CD4-positive, alpha-beta memory T cell (primary cell): ENCODE results near the gene PSMA5. TPM values are rescaled to one million over a fixed set of nuclear protein-coding genes. Genes with fewer than 3 reads are reported as not detected.

Experiments used
- CTCF ChIA-PET: fragments of 350-600 bp; sonication (Branson Sonifier 250); formaldehyde crosslinking; loops from one replicate; lab custom pipeline; 2021; ENCODE audit warnings: inconsistent platforms; ENCODE audit not compliant: partially characterized antibody; lab: Charles Lee
- POLR2A ChIA-PET: fragments of 350-600 bp; sonication (Branson Sonifier 250); formaldehyde crosslinking; loops from one replicate; lab custom pipeline; 2021; ENCODE audit not compliant: partially characterized antibody; lab: Charles Lee
- DNase-seq, 5 donors: peaks; one replicate each; pipeline versions ENCODE4 v3.0.0 to v3.0.0-alpha.2; 2020 to 2022; ENCODE audit warnings: mixed read lengths in 1 of 5
- H3K27ac ChIP-seq: one replicate; pipeline ENCODE4 v1.7.0; 2013; ENCODE audit warnings: low read depth, low read length
- H3K27me3 ChIP-seq: 2 replicates; pipeline ENCODE4 v1.7.0; 2013; ENCODE audit warnings: mild to moderate bottlenecking, low read length, moderate library complexity; ENCODE audit not compliant: insufficient read depth
- H3K36me3 ChIP-seq: 2 replicates; pipeline ENCODE4 v1.7.0; 2013; ENCODE audit warnings: mild to moderate bottlenecking, low read length, moderate library complexity; ENCODE audit not compliant: insufficient read depth
- H3K4me1 ChIP-seq: 2 replicates; pipeline ENCODE4 v1.7.0; 2013; ENCODE audit warnings: mild to moderate bottlenecking, low read length, moderate library complexity; ENCODE audit not compliant: insufficient read depth
- H3K4me3 ChIP-seq, 2 donors: one replicate each; pipeline ENCODE4 v1.7.0; 2013; ENCODE audit warnings: low read length in 2 of 2, mild to moderate bottlenecking in 1 of 2
- H3K9me3 ChIP-seq, 2 donors: one replicate each; pipeline ENCODE4 v1.7.0; 2013; ENCODE audit warnings: low read length in 2 of 2, control low read depth in 1 of 2; ENCODE audit not compliant: control insufficient read depth in 1 of 2
- H3K27ac Mint-ChIP-seq, 7 donors: one replicate each; pipeline ENCODE4 v1.8.0; 2020 to 2021; ENCODE audit warnings: mixed read lengths in 7 of 7, mild to moderate bottlenecking in 6 of 7, inconsistent platforms in 3 of 7, moderate library complexity in 3 of 7
- H3K27me3 Mint-ChIP-seq, 2 donors: one replicate each; pipeline ENCODE4 v1.8.0; 2020 to 2021; ENCODE audit warnings: mixed read lengths in 2 of 2
- H3K36me3 Mint-ChIP-seq, 2 donors: one replicate each; pipeline ENCODE4 v1.8.0; 2020 to 2021; ENCODE audit warnings: mixed read lengths in 2 of 2, inconsistent platforms in 1 of 2, mild to moderate bottlenecking in 1 of 2
- H3K4me1 Mint-ChIP-seq, 4 donors: one replicate each; pipeline ENCODE4 v1.8.0; 2020 to 2021; ENCODE audit warnings: mixed read lengths in 4 of 4, mild to moderate bottlenecking in 1 of 4
- H3K4me3 Mint-ChIP-seq, 8 donors: one replicate each; pipeline ENCODE4 v1.8.0; 2020 to 2021; ENCODE audit warnings: mixed read lengths in 8 of 8, mild to moderate bottlenecking in 7 of 8, moderate library complexity in 6 of 8, inconsistent platforms in 3 of 8
- H3K9me3 Mint-ChIP-seq, 8 donors: one replicate each; pipeline ENCODE4 v1.8.0; 2020 to 2021; ENCODE audit warnings: mixed read lengths in 8 of 8, mild to moderate bottlenecking in 5 of 8, inconsistent platforms in 3 of 8, moderate library complexity in 1 of 8
- intact Hi-C: fragments of 100-400 bp; cut with micrococcal nuclease; formaldehyde crosslinking; loops from one replicate; pipeline ENCODE4 v1.15.1; 2023
- polyA plus RNA-seq, 2 donors: library from polyadenylated mRNA; unstranded; fragments of 300-500 nt; fragmentation: Illumina TruSeq; gene quantifications; one replicate each; pipeline ENCODE4 v1.2.3, GENCODE V29; 2021
- total RNA-seq, 2 experiments: library from RNA; stranded (reverse); gene quantifications; one replicate each; pipeline ENCODE4 v1.2.3, GENCODE V29; 2021

PSMA5 gene
- total and polyA plus RNA-seq, 4 experiments from 2014 or later = 87.7 to 122 (median 93.5) TPM

GRCh38 chr1:109357616-109358015 lies 68.6 kb downstream of the PSMA5 start:
- Histone ChIP-seq H3K4me1 (no peaks in the 10 kb centered on the region), H3K4me3 (no peak overlapping the region), H3K36me3 (no peaks in the 10 kb centered on the region), H3K9me3 (no peaks in the 10 kb centered on the region), H3K27ac (no peak overlapping the region), H3K27me3 (no peaks in the 10 kb centered on the region)
- intact Hi-C loops = no loop called here
- no peak for DNase-seq
- Mint-ChIP-seq H3K27me3 (peaks cover 10 to 17% of the 10 kb centered on the region in 2 donors), H3K27ac (no peak overlapping the region), H3K4me1 (peaks cover 0 to 5% (median 2%) of the 10 kb centered on the region in 4 donors), H3K4me3 (no peak overlapping the region), H3K9me3 (peaks cover 0 to 2% (median 0%) of the 10 kb centered on the region in 8 donors), H3K36me3 (no peaks in the 10 kb centered on the region)
- POLR2A ChIA-PET = no interaction called here
- CTCF ChIA-PET = interaction anchor here (1.1 kb wide), 1 partner anchor 30 kb away, joined by 3 read pairs; no protein-coding TSS in a partner anchor

GRCh38 chr1:109356915-109357314 lies 69.3 kb downstream of the PSMA5 start:
- Mint-ChIP-seq H3K4me3 (no peak overlapping the region), H3K36me3 (no peaks in the 10 kb centered on the region), H3K4me1 (peaks cover 0 to 5% (median 2%) of the 10 kb centered on the region in 4 donors), H3K27ac (no peak overlapping the region), H3K9me3 (peaks cover 0 to 2% (median 0%) of the 10 kb centered on the region in 8 donors), H3K27me3 (peaks cover 10 to 14% of the 10 kb centered on the region in 2 donors)
- intact Hi-C loops = no loop called here
- H3K4me1 ChIP-seq = no peaks in the 10 kb centered on the region
- H3K36me3 ChIP-seq = no peaks in the 10 kb centered on the region
- no peak overlapping the region for H3K27ac ChIP-seq
- no peak overlapping the region for H3K4me3 ChIP-seq
- ChIA-PET POLR2A (no interaction called here), CTCF (interaction anchor here (1.1 kb wide), 1 partner anchor 31 kb away, joined by 3 read pairs; no protein-coding TSS in a partner anchor)
- H3K9me3 ChIP-seq = no peaks in the 10 kb centered on the region
- no peaks in the 10 kb centered on the region for H3K27me3 ChIP-seq
- no peak for DNase-seq

- Mint-ChIP-seq H3K9me3 (peaks cover 0 to 2% (median 0%) of the 10 kb centered on the region in 8 donors), H3K27ac (no peak overlapping the region), H3K4me1 (peaks cover 0 to 5% (median 2%) of the 10 kb centered on the region in 4 donors), H3K27me3 (peaks cover 13% of the 10 kb centered on the region in 2 donors), H3K4me3 (no peak overlapping the region), H3K36me3 (no peaks in the 10 kb centered on the region)
- Histone ChIP-seq H3K9me3 (no peaks in the 10 kb centered on the region), H3K4me3 (no peak overlapping the region), H3K27ac (no peak overlapping the region), H3K36me3 (no peaks in the 10 kb centered on the region), H3K27me3 (no peaks in the 10 kb centered on the region), H3K4me1 (no peaks in the 10 kb centered on the region)
- ChIA-PET CTCF (no interaction called here), POLR2A (no interaction called here)
- intact Hi-C loops = no loop called here
- no peak for DNase-seq
Measured at GRCh38 chr1:109356505-109356904, 69.7 kb downstream of the PSMA5 start.

DNA sequence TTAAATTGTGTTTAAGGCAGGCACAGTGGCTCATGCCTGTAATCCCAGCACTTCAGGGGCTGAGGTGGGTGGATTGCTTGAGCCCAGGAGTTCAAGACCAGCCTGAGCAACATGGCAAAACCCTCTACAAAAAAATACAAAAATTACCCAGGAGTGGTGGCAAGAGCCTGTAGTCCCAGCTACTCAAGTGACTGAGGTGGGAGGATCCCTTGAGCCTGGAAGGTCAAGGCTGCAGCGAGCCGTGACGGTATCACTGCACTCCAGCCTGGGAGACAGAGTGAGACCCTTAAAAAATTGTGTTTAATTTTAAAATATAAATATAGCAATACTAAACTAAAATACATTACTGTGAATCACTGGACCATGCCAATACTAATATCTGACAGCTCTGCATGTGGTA lies 71.3 kb downstream of the PSMA5 start:
- Histone ChIP-seq H3K9me3 (no peaks in the 10 kb centered on the region), H3K36me3 (no peaks in the 10 kb centered on the region), H3K4me3 (no peak overlapping the region), H3K27me3 (no peaks in the 10 kb centered on the region), H3K4me1 (no peaks in the 10 kb centered on the region), H3K27ac (no peak overlapping the region)
- H3K4me1 Mint-ChIP-seq = peaks cover 0 to 5% (median 2%) of the 10 kb centered on the region in 4 donors
- no peaks in the 10 kb centered on the region for H3K9me3 Mint-ChIP-seq
- H3K4me3 Mint-ChIP-seq = no peak overlapping the region
- peaks cover 5 to 9% of the 10 kb centered on the region in 2 donors for H3K27me3 Mint-ChIP-seq
- intact Hi-C loops = no loop called here
- POLR2A ChIA-PET = no interaction called here
- no peak overlapping the region for H3K27ac Mint-ChIP-seq
- no peaks in the 10 kb centered on the region for H3K36me3 Mint-ChIP-seq
- CTCF ChIA-PET = no interaction called here
- no peak for DNase-seq

DNA sequence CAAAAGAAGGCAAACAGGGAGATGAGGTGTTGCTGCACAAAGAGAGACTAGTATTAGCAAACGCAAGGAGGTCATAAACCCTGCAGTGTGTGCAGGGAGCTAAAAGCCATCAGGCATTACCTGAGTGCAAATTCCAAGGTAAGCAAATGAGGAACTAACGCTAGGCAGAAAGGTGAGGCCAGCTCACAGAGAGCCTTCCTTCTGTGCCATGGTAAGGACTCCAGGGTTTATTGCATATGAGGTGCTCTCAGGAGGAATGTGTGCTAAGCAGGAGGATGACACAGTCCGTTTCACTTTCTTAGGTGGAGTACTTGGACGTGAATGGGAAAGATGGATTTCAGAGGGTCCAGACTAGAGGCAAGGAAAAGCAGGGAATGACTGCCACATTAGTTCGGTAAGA lies 74.8 kb downstream of the PSMA5 start:
- no peaks in the 10 kb centered on the region for H3K4me1 ChIP-seq
- no peak for DNase-seq
- H3K4me3 ChIP-seq = no peak overlapping the region
- ChIA-PET POLR2A (no interaction called here), CTCF (no interaction called here)
- Mint-ChIP-seq H3K36me3 (no peaks in the 10 kb centered on the region), H3K27me3 (peaks cover 4 to 6% of the 10 kb centered on the region in 2 donors), H3K4me1 (peaks cover 0 to 5% (median 2%) of the 10 kb centered on the region in 4 donors), H3K9me3 (no peaks in the 10 kb centered on the region), H3K27ac (no peak overlapping the region), H3K4me3 (no peak overlapping the region)
- no peak overlapping the region for H3K27ac ChIP-seq
- H3K36me3 ChIP-seq = no peaks in the 10 kb centered on the region
- no peaks in the 10 kb centered on the region for H3K9me3 ChIP-seq
- H3K27me3 ChIP-seq = no peaks in the 10 kb centered on the region
- intact Hi-C loops = no loop called here

DNA sequence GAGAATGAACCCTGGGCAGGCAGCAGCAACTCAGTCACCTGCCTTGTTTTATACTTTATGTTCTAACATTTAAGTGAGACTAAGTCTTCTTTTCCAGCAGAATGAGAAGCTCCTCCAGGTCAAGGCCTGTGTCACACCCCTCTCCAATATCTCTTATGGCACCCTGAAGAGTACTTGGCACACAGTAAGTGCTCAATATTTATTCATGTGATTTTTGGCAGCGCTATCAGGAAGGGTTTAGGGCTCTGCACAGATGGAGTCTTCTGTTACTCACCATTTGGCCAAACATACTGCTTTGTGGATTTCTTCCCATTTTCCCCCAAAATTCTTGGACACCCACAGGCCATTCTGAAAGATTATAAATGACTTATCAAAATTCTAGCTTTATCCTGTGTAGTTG lies 75.6 kb downstream of the PSMA5 start:
- Mint-ChIP-seq H3K9me3 (no peaks in the 10 kb centered on the region), H3K27ac (no peak overlapping the region), H3K4me3 (no peak overlapping the region), H3K27me3 (peaks cover 4 to 6% of the 10 kb centered on the region in 2 donors), H3K4me1 (peaks cover 0 to 5% (median 2%) of the 10 kb centered on the region in 4 donors), H3K36me3 (no peaks in the 10 kb centered on the region)
- no peak for DNase-seq
- Histone ChIP-seq H3K9me3 (no peaks in the 10 kb centered on the region), H3K36me3 (no peaks in the 10 kb centered on the region), H3K4me1 (no peaks in the 10 kb centered on the region), H3K27ac (no peak overlapping the region), H3K4me3 (no peak overlapping the region), H3K27me3 (no peaks in the 10 kb centered on the region)
- POLR2A ChIA-PET = no interaction called here
- intact Hi-C loops = no loop called here
- CTCF ChIA-PET = no interaction called here

GRCh38 chr1:109350182-109350581 lies 76.1 kb downstream of the PSMA5 start:
- Mint-ChIP-seq H3K4me1 (peaks cover 0 to 5% (median 2%) of the 10 kb centered on the region in 4 donors), H3K27ac (no peak overlapping the region), H3K4me3 (no peak overlapping the region), H3K9me3 (no peaks in the 10 kb centered on the region), H3K27me3 (peaks cover 7% of the 10 kb centered on the region in 2 donors), H3K36me3 (no peaks in the 10 kb centered on the region)
- Histone ChIP-seq H3K27ac (no peak overlapping the region), H3K27me3 (no peaks in the 10 kb centered on the region), H3K36me3 (no peaks in the 10 kb centered on the region), H3K4me1 (no peaks in the 10 kb centered on the region), H3K9me3 (no peaks in the 10 kb centered on the region), H3K4me3 (no peak overlapping the region)
- DNase-seq = no peak
- CTCF ChIA-PET = no interaction called here
- intact Hi-C loops = no loop called here
- POLR2A ChIA-PET = no interaction called here
